Fibroblast of mammary gland (primary cell): ENCODE measurements around the gene CPM.
A peak's percentile ranks its signal among the peaks of the same experiment; 100 is the strongest.
"Not testable (repeated sequence)": the region's sequence is repeated elsewhere in the genome, so short reads cannot be mapped to it uniquely, and the experiment has no call there.

ENCODE experiments used
- DNase-seq: peaks from one replicate; pipeline ENCODE4 v3.0.0-alpha.2; 2010; ENCODE audit warnings: low read depth
- H3K4me3 ChIP-seq: 2 replicates; pipeline ENCODE4 v1.5.1; 2011; ENCODE audit warnings: low read depth, mild to moderate bottlenecking, low read length, moderate library complexity; ENCODE audit not compliant: control insufficient read depth
- CTCF ChIP-seq: conservative IDR thresholded peaks from 2 replicates; pipeline ENCODE4 v1.5.1; 2011; ENCODE audit warnings: low read depth, low read length, inconsistent platforms; ENCODE audit not compliant: control insufficient read depth, insufficient read depth

CPM gene

DNA sequence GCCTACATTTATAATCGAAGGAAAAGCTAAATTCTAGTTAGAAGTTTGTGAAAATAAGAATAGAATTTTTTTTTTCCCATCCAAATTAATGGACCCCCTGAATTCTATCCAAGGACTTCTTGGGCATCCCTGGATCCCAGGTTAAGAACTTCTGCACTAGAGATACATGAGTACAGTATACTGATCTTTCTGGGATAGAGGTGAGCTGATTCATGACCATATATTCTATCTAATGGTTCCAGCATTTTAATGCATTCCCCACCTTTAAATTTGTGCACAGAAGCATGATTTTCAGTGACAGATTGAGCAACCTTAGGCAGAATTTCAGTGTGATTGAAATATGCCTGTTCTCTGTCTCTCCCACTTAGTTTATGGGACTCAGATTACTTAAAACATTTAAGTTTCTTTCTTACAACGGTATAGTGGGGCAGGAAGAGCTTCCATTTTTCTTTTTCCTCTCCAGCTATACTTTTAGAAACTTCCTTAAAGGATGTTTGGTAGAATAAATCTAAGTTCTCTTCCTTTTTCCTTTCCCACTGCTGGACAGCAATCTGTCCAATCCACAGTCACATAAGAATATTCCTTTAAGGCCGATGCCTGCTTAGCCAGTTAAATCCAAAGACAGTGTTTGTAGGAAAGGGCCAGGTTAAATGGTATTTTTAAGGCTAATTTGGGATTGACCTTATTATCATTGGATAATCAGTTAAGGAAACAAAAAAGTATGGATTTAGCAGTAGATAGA lies 118.3 kb downstream of the CPM start:
- no peak for DNase-seq
- H3K4me3 ChIP-seq, result no peak overlapping the region
- no peak for TF ChIP-seq CTCF

- DNase-seq, result no peak
- no peak overlapping the region for H3K4me3 ChIP-seq
- no peak for TF ChIP-seq CTCF
Observed at GRCh38 chr12:68813242-68813593, 119.8 kb downstream of the CPM start.

DNA sequence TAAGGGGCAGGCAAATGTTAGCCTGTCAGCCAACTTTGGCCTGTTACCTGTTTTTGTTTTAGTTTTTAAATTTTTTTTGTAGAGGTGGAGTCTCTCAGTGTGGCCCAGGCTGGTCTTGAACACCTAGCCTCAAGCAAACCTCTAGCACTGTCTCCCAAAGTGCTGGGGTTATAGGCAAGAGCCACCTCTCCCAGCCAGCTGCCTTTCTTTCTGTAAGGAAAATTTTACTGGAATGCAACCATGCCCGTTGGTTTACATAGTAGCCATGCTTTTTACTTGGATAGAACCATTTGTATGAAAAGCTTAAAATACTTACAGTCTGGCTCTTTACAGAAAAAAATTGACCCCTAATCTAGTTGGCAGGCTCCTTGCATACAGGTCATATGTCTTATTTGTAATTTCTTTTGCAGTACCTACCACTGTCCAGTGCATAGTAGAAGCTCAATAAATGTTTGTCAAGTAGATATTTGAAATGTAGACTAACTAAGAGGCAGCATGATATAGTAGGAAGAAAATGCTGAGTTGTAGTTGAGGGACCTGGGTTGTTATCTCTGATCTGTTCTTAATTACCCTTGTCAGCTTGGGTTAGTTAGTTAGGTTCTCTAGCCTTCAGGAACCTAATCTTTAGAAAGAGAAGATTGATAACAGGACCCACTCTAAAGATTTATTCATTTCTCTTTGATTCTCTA lies 120.3 kb downstream of the CPM start:
- peak overlapping the region; percentile 30 for H3K4me3 ChIP-seq
- TF ChIP-seq CTCF, result no peak
- no peak for DNase-seq

GRCh38 chr12:68811573-68811972 lies 121.4 kb downstream of the CPM start:
- DNase-seq, result not testable (repeated sequence)
- H3K4me3 ChIP-seq, result peak overlapping the region; percentile 77

GRCh38 chr12:68810027-68810389 lies 123.0 kb downstream of the CPM start:
- DNase-seq, result not testable (repeated sequence)
- peak overlapping the region; percentile 77 for H3K4me3 ChIP-seq

DNA sequence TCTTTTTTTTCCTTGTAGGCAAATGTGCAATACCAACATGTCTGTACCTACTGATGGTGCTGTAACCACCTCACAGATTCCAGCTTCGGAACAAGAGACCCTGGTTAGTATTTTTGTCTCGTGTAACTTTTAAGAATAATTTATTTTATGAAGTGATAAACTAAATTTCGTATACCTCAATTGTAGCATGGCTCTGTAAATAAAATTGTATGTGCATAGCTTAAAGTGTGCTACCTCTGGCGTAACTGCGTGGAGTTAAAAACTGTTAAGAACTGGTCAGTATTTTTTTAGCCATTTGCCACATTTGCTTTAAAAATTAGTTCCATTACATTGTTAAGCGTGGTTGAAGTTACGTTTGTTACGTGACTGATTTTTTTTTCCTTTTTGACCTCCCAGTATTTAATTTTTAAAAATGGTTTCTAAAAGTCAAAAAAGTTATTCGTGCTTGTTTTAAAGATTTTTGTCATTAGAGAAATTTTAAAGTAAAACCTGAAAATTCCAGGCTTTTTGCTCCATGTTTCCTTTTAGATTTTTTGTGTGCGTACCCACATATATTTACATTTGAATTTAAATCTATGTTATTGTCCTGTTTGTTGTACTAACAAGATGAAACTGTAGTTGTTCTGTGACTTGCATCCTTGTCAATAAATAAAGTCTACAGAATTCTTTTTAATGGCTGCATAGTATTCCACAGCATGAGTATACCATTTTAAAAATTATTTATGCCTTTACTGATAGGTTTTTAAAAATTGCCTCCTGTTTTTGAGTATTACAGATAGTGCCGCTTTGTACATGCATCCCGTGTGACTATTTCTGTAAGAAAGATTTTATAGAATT lies 123.6 kb downstream of the CPM start:
- DNase-seq, result no peak
- H3K4me3 ChIP-seq, result peak overlapping the region; percentile 77

More for the DNA sequence above, 123.6 kb downstream of the CPM start:
- TF ChIP-seq CTCF, result no peak
